Measurements from ENCODE around the gene CFAP54. TPM values are rescaled to one million over a fixed set of nuclear protein-coding genes. Genes with fewer than 3 reads are reported as not detected.

Gene CFAP54
- total RNA-seq, 1 donor from 2014 or later, result 0.54 TPM

DNA sequence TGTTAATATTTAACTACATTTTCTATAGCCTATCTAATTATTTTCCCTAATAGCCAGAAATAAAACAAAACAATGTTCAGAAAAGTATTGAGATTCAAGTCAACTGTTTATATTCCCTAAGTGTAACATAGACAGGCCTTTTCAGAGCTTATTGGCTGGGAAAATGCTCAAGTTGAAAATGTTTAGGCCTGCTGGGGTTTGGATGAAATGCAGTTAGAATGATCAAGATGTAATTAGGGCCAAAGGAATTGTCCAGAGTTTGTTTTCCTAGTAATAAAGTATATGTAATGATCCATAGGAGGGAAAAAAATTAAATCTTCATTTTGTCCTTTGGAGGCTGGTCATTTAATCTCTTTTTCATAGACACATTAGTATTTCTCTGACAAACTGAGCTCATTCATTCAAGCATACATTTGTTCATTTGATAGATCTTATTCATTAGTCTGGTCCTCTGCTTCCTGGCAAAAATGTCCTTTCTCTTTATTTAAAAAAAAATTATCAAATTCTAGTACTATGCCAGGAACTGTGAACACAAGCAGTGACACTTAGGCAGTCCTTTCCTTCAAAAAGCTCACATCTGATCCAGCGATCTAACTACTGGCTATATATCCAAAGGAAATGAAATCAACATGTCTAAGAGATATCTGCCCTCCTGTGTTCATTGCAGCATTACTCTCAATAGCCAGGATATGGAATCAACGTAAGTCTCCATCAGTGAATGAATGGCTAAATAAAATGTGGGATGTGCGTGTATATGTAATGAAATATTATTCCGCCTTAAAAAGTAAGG is 377.6 kb downstream of the CFAP54 start:
- H3K4me3 Mint-ChIP-seq, result no peak overlapping the region
- H3K36me3 Mint-ChIP-seq, result no peaks in the 10 kb centered on the region

DNA sequence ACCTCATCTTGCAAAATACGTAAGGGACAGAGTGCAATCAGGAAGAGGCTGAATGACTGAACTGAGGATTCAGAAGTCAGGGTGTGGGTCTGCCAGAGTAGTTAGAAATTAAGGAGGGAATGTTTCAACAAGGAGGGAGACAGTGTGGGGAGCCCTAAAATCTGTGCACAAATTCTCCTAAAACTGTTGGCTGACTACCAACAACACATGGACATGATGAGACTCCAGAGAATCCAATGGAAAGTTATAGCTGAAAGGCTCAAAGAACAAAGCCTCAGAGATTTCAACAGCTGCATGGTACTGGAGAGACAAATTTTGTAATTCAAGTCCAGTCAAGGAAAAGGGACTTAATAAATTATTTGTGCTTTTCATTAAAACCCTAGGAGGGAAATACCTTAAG is 381.6 kb downstream of the CFAP54 start:
- Mint-ChIP-seq H3K4me1 (no peaks in the 10 kb centered on the region), H3K27ac (no peak overlapping the region), H3K36me3 (no peaks in the 10 kb centered on the region)

More for the DNA sequence above, 377.6 kb downstream of the CFAP54 start:
- H3K27me3 Mint-ChIP-seq (ENCODE audit: low read depth), result no peaks in the 10 kb centered on the region
- TF ChIP-seq, protein P1, sequence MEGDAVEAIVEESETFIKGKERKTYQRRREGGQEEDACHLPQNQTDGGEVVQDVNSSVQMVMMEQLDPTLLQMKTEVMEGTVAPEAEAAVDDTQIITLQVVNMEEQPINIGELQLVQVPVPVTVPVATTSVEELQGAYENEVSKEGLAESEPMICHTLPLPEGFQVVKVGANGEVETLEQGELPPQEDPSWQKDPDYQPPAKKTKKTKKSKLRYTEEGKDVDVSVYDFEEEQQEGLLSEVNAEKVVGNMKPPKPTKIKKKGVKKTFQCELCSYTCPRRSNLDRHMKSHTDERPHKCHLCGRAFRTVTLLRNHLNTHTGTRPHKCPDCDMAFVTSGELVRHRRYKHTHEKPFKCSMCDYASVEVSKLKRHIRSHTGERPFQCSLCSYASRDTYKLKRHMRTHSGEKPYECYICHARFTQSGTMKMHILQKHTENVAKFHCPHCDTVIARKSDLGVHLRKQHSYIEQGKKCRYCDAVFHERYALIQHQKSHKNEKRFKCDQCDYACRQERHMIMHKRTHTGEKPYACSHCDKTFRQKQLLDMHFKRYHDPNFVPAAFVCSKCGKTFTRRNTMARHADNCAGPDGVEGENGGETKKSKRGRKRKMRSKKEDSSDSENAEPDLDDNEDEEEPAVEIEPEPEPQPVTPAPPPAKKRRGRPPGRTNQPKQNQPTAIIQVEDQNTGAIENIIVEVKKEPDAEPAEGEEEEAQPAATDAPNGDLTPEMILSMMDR (IDR thresholded peaks at IDR 0.05; ENCODE audit: unreplicated experiment), result no peak
- H3K27ac Mint-ChIP-seq, result no peak overlapping the region
- no peak for DNase-seq (ENCODE audit: low spot score in 2 of 2, unreplicated experiment in 2 of 2)
- H3K9me3 Mint-ChIP-seq, result peaks cover 13% of the 10 kb centered on the region
- peaks cover 5% of the 10 kb centered on the region for H3K4me1 Mint-ChIP-seq

DNA sequence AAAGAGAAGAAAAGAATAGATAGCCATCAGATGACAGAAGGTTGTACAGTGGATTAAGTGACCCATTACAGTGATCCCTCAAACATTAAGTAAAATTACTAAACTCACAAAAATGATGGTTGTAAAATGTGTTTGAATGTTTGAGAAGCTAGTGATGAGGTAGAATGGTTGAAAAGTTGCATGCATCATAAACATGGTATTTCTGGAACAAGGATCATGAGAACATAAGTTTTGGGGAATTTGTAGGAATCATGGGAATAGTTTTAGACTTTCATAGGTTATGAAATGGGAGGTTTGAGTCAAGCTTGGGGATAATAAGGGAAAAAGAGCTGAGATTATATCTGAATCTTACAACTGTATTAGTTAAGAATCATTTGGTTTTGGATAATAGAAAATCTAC is 383.6 kb downstream of the CFAP54 start:
- no peak overlapping the region for H3K4me3 Mint-ChIP-seq
- H3K27me3 Mint-ChIP-seq (ENCODE audit: low read depth), result no peaks in the 10 kb centered on the region
- H3K4me1 Mint-ChIP-seq, result no peaks in the 10 kb centered on the region
- TF ChIP-seq, protein P1 (IDR thresholded peaks at IDR 0.05; ENCODE audit: unreplicated experiment), result no peak
- H3K9me3 Mint-ChIP-seq, result peaks cover 29% of the 10 kb centered on the region
- DNase-seq (ENCODE audit: low spot score in 2 of 2, unreplicated experiment in 2 of 2), result no peak
- no peak overlapping the region for H3K27ac Mint-ChIP-seq
- no peaks in the 10 kb centered on the region for H3K36me3 Mint-ChIP-seq

More for the DNA sequence above, 381.6 kb downstream of the CFAP54 start:
- no peaks in the 10 kb centered on the region for H3K27me3 Mint-ChIP-seq (ENCODE audit: low read depth)
- H3K4me3 Mint-ChIP-seq, result no peak overlapping the region
- peaks cover 29% of the 10 kb centered on the region for H3K9me3 Mint-ChIP-seq
- TF ChIP-seq, protein P1 (IDR thresholded peaks at IDR 0.05; ENCODE audit: unreplicated experiment), result no peak
- no peak for DNase-seq (ENCODE audit: low spot score in 2 of 2, unreplicated experiment in 2 of 2)

DNA sequence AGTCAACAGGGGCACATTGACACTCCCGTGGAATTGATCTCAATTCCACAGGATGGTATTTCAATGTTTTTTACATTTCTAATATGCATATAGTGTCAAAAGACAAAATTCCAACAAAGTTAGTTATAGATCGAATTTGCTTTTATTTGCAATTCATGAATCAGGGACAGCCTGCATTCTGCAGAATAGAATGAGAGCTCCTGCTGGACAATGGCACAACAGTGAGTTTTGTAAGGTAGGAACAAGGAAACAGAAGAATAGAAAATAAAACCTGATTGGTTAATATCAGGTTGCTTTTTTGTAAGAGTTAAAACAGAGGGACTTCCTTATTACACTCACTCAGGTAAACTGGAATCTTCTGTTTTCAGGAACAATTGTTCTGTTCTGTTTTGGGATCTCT is 384.8 kb downstream of the CFAP54 start:
- TF ChIP-seq, protein P1 (IDR thresholded peaks at IDR 0.05; ENCODE audit: unreplicated experiment), result no peak
- no peak for DNase-seq (ENCODE audit: low spot score in 2 of 2, unreplicated experiment in 2 of 2)
- no peak overlapping the region for H3K27ac Mint-ChIP-seq
- H3K9me3 Mint-ChIP-seq, result peaks cover 29% of the 10 kb centered on the region
- peaks cover 6% of the 10 kb centered on the region for H3K4me1 Mint-ChIP-seq
- H3K36me3 Mint-ChIP-seq, result no peaks in the 10 kb centered on the region
- H3K27me3 Mint-ChIP-seq (ENCODE audit: low read depth), result no peaks in the 10 kb centered on the region
- H3K4me3 Mint-ChIP-seq, result no peak overlapping the region

DNA sequence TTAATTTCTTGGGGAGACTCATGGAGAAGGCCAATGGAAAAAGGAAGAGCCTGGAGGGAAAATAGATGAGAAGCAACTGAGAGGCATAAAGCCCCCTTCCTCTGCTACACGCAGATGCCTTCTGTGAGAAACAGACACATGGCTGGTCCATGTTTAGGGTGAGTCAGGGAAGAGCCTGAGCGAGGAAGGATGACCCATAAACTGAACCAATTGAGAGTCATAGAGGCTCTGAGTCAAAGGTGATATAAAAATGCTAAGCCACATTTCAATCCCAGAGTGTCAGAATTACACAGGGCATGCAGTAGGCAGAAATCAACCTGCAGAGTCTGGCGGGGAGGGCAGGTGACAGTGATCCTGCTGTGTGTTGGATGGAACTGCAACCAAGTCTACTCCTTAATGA is 387.6 kb downstream of the CFAP54 start:
- Mint-ChIP-seq H3K27me3 (ENCODE audit: low read depth) (no peaks in the 10 kb centered on the region), H3K27ac (no peak overlapping the region), H3K36me3 (no peaks in the 10 kb centered on the region), H3K4me1 (peaks cover 6% of the 10 kb centered on the region), H3K4me3 (no peak overlapping the region), H3K9me3 (peaks cover 27% of the 10 kb centered on the region)
- TF ChIP-seq, protein P1 (IDR thresholded peaks at IDR 0.05; ENCODE audit: unreplicated experiment), result no peak
- DNase-seq (ENCODE audit: low spot score in 2 of 2, unreplicated experiment in 2 of 2), result no peak
